K562 (cell line): ENCODE data around the gene UBE2D2. TPM values are rescaled to one million over a fixed set of nuclear protein-coding genes. Genes with fewer than 3 reads are reported as not detected.

ENCODE experiments used
- ADNP ChIP-seq: fragments of 200-800 bp; sonication (Bioruptor generic); IDR thresholded peaks from 2 replicates; pipeline ENCODE4 v1.6.1; 2016; ENCODE audit warnings: missing genetic modification characterization, missing compliant biosample characterization
- CAMTA2 ChIP-seq: fragments of 250-450 bp; sonication (Bioruptor Pico); conservative IDR thresholded peaks from 2 replicates; pipeline ENCODE4 v1.5.1; 2022
- CBFA2T3 ChIP-seq: fragments of 450-650 bp; IDR thresholded peaks from 2 replicates; pipeline ENCODE4 v1.6.1; 2017
- DIDO1 ChIP-seq: fragments of 450-650 bp; IDR thresholded peaks from 2 replicates; pipeline ENCODE4 v1.6.1; 2016; ENCODE audit warnings: low read depth, missing biosample characterization, missing genetic modification characterization
- ELF1 ChIP-seq: fragments of 200-800 bp; sonication (Bioruptor generic); IDR thresholded peaks from 2 replicates; pipeline ENCODE4 v1.6.1; 2016; ENCODE audit warnings: missing genetic modification characterization, missing compliant biosample characterization
- FOSL1 ChIP-seq: fragments of 200-800 bp; sonication (Bioruptor generic); conservative IDR thresholded peaks from 2 replicates; pipeline ENCODE4 v1.6.1; 2016; ENCODE audit warnings: missing genetic modification characterization, missing compliant biosample characterization
- GTF3C2 ChIP-seq: IDR thresholded peaks from 3 replicates; pipeline ENCODE4 v1.6.1; 2011; ENCODE audit warnings: borderline replicate concordance, mild to moderate bottlenecking, moderate library complexity; ENCODE audit not compliant: insufficient read length; ENCODE audit errors: extremely low read depth
- MED1 ChIP-seq: sonication (generic); formaldehyde crosslinking; IDR thresholded peaks from 2 replicates; pipeline ENCODE4 v1.8.1; 2023; ENCODE audit warnings: missing genetic modification reagents, borderline replicate concordance
- MEF2A ChIP-seq: IDR thresholded peaks from 2 replicates; pipeline ENCODE4 v1.6.1; 2011; ENCODE audit warnings: low read depth, mild to moderate bottlenecking, low read length, moderate library complexity; ENCODE audit not compliant: control insufficient read depth
- NBN ChIP-seq: fragments of 450-650 bp; IDR thresholded peaks from 2 replicates; pipeline ENCODE4 v1.6.1; 2016; ENCODE audit warnings: low read depth, mild to moderate bottlenecking
- POLR2A ChIP-seq: fragments of 450-650 bp; conservative IDR thresholded peaks from 2 replicates; pipeline ENCODE4 v1.6.1; 2016
- POLR3A ChIP-seq: IDR thresholded peaks from 2 replicates; pipeline ENCODE4 v1.6.1; 2011; ENCODE audit warnings: borderline replicate concordance, mild to moderate bottlenecking, moderate library complexity; ENCODE audit not compliant: insufficient read length, insufficient read depth; ENCODE audit errors: extremely low read depth
- PRMT5 ChIP-seq: sonication (generic); formaldehyde crosslinking; IDR thresholded peaks from 2 replicates; pipeline ENCODE4 v1.5.0; 2020; ENCODE audit warnings: missing genetic modification reagents
- SIRT6 ChIP-seq: IDR thresholded peaks from one replicate; pipeline ENCODE4 v1.6.1; 2012; ENCODE audit warnings: low read depth, mild to moderate bottlenecking, control low read depth, inconsistent platforms, low read length, moderate library complexity
- STAT5B ChIP-seq: fragments of 250-450 bp; sonication (Bioruptor Pico); IDR thresholded peaks from 2 replicates; pipeline ENCODE4 v1.8.0; 2021; ENCODE audit warnings: mild to moderate bottlenecking, inconsistent platforms
- TFAM ChIP-seq: fragments of 250-450 bp; sonication (Bioruptor Pico); conservative IDR thresholded peaks from 2 replicates; pipeline ENCODE4 v1.5.0; 2021; ENCODE audit warnings: mild to moderate bottlenecking, moderate library complexity
- ZNF197 ChIP-seq: fragments of 200-800 bp; sonication (Bioruptor generic); IDR thresholded peaks from 2 replicates; pipeline ENCODE4 v1.6.1; 2016; ENCODE audit warnings: low read depth, missing genetic modification characterization, missing compliant biosample characterization
- ZNF445 ChIP-seq: fragments of 250-450 bp; sonication (Bioruptor Pico); IDR thresholded peaks from 2 replicates; pipeline ENCODE4 v1.4.0; 2020; ENCODE audit warnings: low read depth, mild to moderate bottlenecking, moderate library complexity
- ZNF695 ChIP-seq: fragments of 450-650 bp; formaldehyde crosslinking; IDR thresholded peaks from 2 replicates; pipeline ENCODE4 v1.4.0; 2020; ENCODE audit warnings: mild to moderate bottlenecking, moderate library complexity
- polyA plus RNA-seq, 8 experiments: library from polyadenylated mRNA; depleted of rRNA in 4 of 8; stranded (reverse) in 5 of 8; unstranded in 3 of 8; fragments of >200 nt; fragmentation: Nextera tagmentation in 2 of 8; fragmentation: Illumina TruSeq in 1 of 8; extraction: Ambion mirVana in 2 of 8; extraction: Trizol in 1 of 8; gene quantifications; 2 replicates each; pipeline versions ENCODE4 v1.2.1 to v1.2.3, GENCODE V29; 2011 to 2014; ENCODE audit warnings: inconsistent platforms in 1 of 8, missing spikeins in 1 of 8
- total RNA-seq, 7 experiments: library from RNA; depleted of rRNA in 6 of 7; stranded (reverse); fragments of >200 nt in 6 of 7; fragmentation: Illumina TruSeq in 2 of 7; extraction: Trizol in 2 of 7; gene quantifications; 2 replicates each; pipeline versions ENCODE4 v1.2.1 to v1.2.3, GENCODE V29; 2011 to 2021; ENCODE audit warnings: low replicate concordance in 1 of 7
- TF ChIP-seq, protein P1 (sequence below): fragments of 450-650 bp; formaldehyde crosslinking; IDR thresholded peaks from 2 replicates; pipeline ENCODE4 v1.4.0; 2020; ENCODE audit warnings: mild to moderate bottlenecking
- TF ChIP-seq, protein P2 (sequence below), 3 experiments: fragments of 200-800 bp in 1 of 3; fragments of 250-450 bp in 1 of 3; fragments of 450-650 bp in 1 of 3; sonication (Bioruptor Pico) in 1 of 3; sonication (Bioruptor generic) in 1 of 3; formaldehyde crosslinking in 1 of 3; IDR thresholded peaks; 2 replicates each; pipeline versions ENCODE4 v1.6.1 to v1.8.0; 2016 to 2022; ENCODE audit warnings: mild to moderate bottlenecking in 2 of 3, missing genetic modification characterization in 2 of 3, missing compliant biosample characterization in 1 of 3, moderate library complexity in 1 of 3

Gene UBE2D2
- total and polyA plus RNA-seq, 9 of the 15 experiments (the other 6 are each of a cell fraction or from before 2014, with no cell fraction given), result 53.6 to 198 (median 122) TPM

DNA sequence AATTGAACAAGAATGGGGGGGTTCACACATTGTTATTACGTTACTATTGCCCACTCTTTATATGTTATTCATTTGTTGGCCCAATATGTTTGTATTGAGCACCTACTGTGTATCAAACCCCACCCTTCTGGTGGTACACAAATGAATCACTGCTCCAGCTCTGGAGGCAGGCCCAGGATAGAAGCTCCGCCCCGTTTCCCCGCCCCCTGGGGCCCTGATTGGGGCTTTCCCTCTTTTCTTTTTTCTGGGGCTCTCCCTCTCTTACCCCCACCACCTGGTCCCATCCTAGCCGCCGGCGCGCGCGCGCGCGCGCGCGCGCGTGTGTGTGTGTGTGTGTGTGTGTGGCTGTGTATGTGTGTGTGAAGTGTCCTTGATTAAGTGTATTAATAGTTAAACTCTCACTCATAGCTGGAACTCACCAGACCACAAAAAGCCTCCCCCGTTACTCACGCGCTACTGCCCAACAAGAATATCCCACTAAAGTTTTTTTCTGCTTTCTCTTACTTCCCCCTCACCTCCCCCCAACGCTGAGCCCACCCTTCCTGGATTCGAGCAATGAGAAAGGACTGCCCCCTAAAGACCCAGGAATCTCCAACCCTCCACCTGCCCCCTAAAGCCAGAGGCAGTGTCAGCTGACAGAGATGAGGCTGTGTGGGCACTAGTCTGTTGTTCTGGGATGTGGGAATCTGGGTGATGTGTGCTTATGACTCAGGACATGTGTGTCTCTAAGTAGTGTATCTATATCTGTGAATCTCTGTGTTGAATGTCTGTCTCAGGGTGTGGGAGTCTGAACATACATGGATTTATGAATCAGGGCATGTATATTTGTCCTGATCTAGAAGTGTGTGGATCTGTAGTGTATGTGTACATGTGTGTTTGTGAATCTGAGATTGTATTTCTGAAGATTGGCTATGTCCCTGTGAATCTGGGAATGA is 91.0 kb downstream of the UBE2D2 start (continued):
- TF ChIP-seq, protein P1, sequence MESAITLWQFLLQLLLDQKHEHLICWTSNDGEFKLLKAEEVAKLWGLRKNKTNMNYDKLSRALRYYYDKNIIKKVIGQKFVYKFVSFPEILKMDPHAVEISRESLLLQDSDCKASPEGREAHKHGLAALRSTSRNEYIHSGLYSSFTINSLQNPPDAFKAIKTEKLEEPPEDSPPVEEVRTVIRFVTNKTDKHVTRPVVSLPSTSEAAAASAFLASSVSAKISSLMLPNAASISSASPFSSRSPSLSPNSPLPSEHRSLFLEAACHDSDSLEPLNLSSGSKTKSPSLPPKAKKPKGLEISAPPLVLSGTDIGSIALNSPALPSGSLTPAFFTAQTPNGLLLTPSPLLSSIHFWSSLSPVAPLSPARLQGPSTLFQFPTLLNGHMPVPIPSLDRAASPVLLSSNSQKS (CRISPR knock-in tag), result no peak
- TF ChIP-seq ELF1 (tag) (no peak), MEF2A (no peak), STAT5B (CRISPR knock-in tag) (no peak), ZNF197 (CRISPR knock-in tag) (no peak), TFAM (no peak), NBN (no peak), POLR3A (no peak), POLR2A (no peak), FOSL1 (tag) (peak; percentile 70), DIDO1 (tag) (no peak), CAMTA2 (CRISPR knock-in tag) (no peak), PRMT5 (no peak), GTF3C2 (no peak), CBFA2T3 (0 out of 2 replicates have a peak, but pooled peaks have one; percentile 2), MED1 (CRISPR knock-in tag) (no peak), SIRT6 (no peak), ZNF695 (no peak), ZNF445 (CRISPR knock-in tag) (no peak), ADNP (tag) (no peak)
- TF ChIP-seq, protein P2, sequence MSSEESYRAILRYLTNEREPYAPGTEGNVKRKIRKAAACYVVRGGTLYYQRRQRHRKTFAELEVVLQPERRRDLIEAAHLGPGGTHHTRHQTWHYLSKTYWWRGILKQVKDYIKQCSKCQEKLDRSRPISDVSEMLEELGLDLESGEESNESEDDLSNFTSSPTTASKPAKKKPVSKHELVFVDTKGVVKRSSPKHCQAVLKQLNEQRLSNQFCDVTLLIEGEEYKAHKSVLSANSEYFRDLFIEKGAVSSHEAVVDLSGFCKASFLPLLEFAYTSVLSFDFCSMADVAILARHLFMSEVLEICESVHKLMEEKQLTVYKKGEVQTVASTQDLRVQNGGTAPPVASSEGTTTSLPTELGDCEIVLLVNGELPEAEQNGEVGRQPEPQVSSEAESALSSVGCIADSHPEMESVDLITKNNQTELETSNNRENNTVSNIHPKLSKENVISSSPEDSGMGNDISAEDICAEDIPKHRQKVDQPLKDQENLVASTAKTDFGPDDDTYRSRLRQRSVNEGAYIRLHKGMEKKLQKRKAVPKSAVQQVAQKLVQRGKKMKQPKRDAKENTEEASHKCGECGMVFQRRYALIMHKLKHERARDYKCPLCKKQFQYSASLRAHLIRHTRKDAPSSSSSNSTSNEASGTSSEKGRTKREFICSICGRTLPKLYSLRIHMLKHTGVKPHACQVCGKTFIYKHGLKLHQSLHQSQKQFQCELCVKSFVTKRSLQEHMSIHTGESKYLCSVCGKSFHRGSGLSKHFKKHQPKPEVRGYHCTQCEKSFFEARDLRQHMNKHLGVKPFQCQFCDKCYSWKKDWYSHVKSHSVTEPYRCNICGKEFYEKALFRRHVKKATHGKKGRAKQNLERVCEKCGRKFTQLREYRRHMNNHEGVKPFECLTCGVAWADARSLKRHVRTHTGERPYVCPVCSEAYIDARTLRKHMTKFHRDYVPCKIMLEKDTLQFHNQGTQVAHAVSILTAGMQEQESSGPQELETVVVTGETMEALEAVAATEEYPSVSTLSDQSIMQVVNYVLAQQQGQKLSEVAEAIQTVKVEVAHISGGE (CRISPR knock-in tag; IDR thresholded peaks at IDR 0.05), result no peak
